GM13976 (cell line): ENCODE measurements around the gene MORC2.

Experiments used
- DNase-seq: peaks from one replicate; pipeline ENCODE4 v3.0.0; 2012; ENCODE audit warnings: low spot score
- CTCF ChIP-seq: IDR thresholded peaks from 2 replicates; pipeline ENCODE4 v1.5.1; 2012; ENCODE audit warnings: borderline replicate concordance, mild to moderate bottlenecking; ENCODE audit not compliant: insufficient read depth; ENCODE audit errors: extremely low read depth, missing control alignments, control extremely low read depth
- in situ Hi-C: fragments of 300-500 bp; cut with MboI; formaldehyde crosslinking; loops from one replicate; pipeline ENCODE4 v1.12.0; 2022; ENCODE audit warnings: low sequenced_read_pairs, mixed read lengths, inconsistent platforms; ENCODE audit not compliant: unreplicated experiment

MORC2 gene

GRCh38 chr22:30946354-30946753 lies 22.2 kb downstream of the MORC2 start:
- in situ Hi-C loops: no loop called here
- no peak for DNase-seq
- no peak for TF ChIP-seq CTCF

GRCh38 chr22:30945653-30946052 lies 22.9 kb downstream of the MORC2 start:
- DNase-seq: no peak
- TF ChIP-seq CTCF: no peak
- in situ Hi-C loops: no loop called here

- no peak for DNase-seq
- TF ChIP-seq CTCF: no peak
- in situ Hi-C loops: no loop called here
Observed at GRCh38 chr22:30944986-30945385, 23.6 kb downstream of the MORC2 start.

GRCh38 chr22:30943368-30943767 lies 25.2 kb downstream of the MORC2 start:
- in situ Hi-C loops: no loop called here
- no peak for TF ChIP-seq CTCF
- DNase-seq: no peak

GRCh38 chr22:30941363-30941740 lies 27.2 kb downstream of the MORC2 start:
- DNase-seq: no peak
- in situ Hi-C loops: no loop called here
- TF ChIP-seq CTCF: no peak

GRCh38 chr22:30940685-30941362 lies 27.8 kb downstream of the MORC2 start:
- in situ Hi-C loops: no loop called here
- no peak for DNase-seq
- no peak for TF ChIP-seq CTCF

- no peak for DNase-seq
- no peak for TF ChIP-seq CTCF
- in situ Hi-C loops: no loop called here
Observed at GRCh38 chr22:30934053-30934452, 34.5 kb downstream of the MORC2 start.
